Liver (tissue), 3 donors: ENCODE data around the gene SCO2.

ENCODE experiments used
- CTCF ChIP-seq: fragments of 150-350 bp; IDR thresholded peaks from 2 replicates; pipeline ENCODE4 v1.5.1; 2017; ENCODE audit warnings: improper control_type of control experiment, low read depth, low read length; ENCODE audit not compliant: missing input control
- FOXA1 ChIP-seq: IDR thresholded peaks from 2 replicates; pipeline ENCODE4 v1.6.1; 2016; ENCODE audit warnings: antibody characterized with exemption
- REST ChIP-seq: IDR thresholded peaks from 2 replicates; pipeline ENCODE4 v1.6.1; 2016; ENCODE audit warnings: antibody characterized with exemption, mild to moderate bottlenecking
- TAF1 ChIP-seq: conservative IDR thresholded peaks from 2 replicates; pipeline ENCODE4 v1.6.1; 2016; ENCODE audit warnings: antibody characterized with exemption, mild to moderate bottlenecking
- donor health status: healthy.
- donor health status: healthy.

GRCh38 chr22:50488006-50488677, 37.3 kb downstream of the SCO2 start:
- TF ChIP-seq TAF1, result no peak
- no peak for TF ChIP-seq CTCF
- TF ChIP-seq REST, result no peak
- no peak for TF ChIP-seq FOXA1
